GM21619 (cell line): ENCODE measurements around the gene AKR1C2.
"Not testable (repeated sequence)": the region's sequence is repeated elsewhere in the genome, so short reads cannot be mapped to it uniquely, and the experiment has no call there.

ENCODE experiments used
- ATAC-seq: cut with Tn5 transposase; IDR thresholded peaks from one replicate; pipeline ENCODE4 v1.9.1; 2021; ENCODE audit not compliant: unreplicated experiment

AKR1C2 gene

GRCh38 chr10:5003127-5004029 is at the start of gene AKR1C2:
Gene AKR1C2, minus strand, starts transcription at chr10:5003857. Its CDS starts 22 bp downstream, at chr10:5003835.
- ATAC-seq = not testable (repeated sequence)

GRCh38 chr10:5052951-5053500 is 49.4 kb upstream of the AKR1C2 start:
- not testable (repeated sequence) for ATAC-seq

- no peak for ATAC-seq
Observed at GRCh38 chr10:5047912-5048628, 44.4 kb upstream of the AKR1C2 start.

- ATAC-seq = not testable (repeated sequence)
Observed at GRCh38 chr10:5047055-5047454, 43.4 kb upstream of the AKR1C2 start.

- no peak for ATAC-seq
Observed at GRCh38 chr10:5046410-5046809, 42.8 kb upstream of the AKR1C2 start.

GRCh38 chr10:5045095-5045494 is 41.4 kb upstream of the AKR1C2 start:
- ATAC-seq = no peak

- no peak for ATAC-seq
Observed at GRCh38 chr10:5043716-5044115, 40.1 kb upstream of the AKR1C2 start.

GRCh38 chr10:5042922-5043321 is 39.3 kb upstream of the AKR1C2 start:
- ATAC-seq = no peak

GRCh38 chr10:5041471-5042023 is 37.9 kb upstream of the AKR1C2 start:
- ATAC-seq = no peak

GRCh38 chr10:5040781-5041470 is 37.3 kb upstream of the AKR1C2 start:
- no peak for ATAC-seq

GRCh38 chr10:5040010-5040673 is 36.5 kb upstream of the AKR1C2 start:
- no peak for ATAC-seq

GRCh38 chr10:5038733-5039132 is 35.1 kb upstream of the AKR1C2 start:
- ATAC-seq = no peak

GRCh38 chr10:5038101-5038500 is 34.4 kb upstream of the AKR1C2 start:
- ATAC-seq = no peak

GRCh38 chr10:5036511-5036910 is 32.9 kb upstream of the AKR1C2 start:
- no peak for ATAC-seq

- ATAC-seq = no peak
Observed at GRCh38 chr10:5035356-5035755, 31.7 kb upstream of the AKR1C2 start.

GRCh38 chr10:5034588-5034987 is 30.9 kb upstream of the AKR1C2 start:
- no peak for ATAC-seq

GRCh38 chr10:5033061-5033778 is 29.6 kb upstream of the AKR1C2 start:
- no peak for ATAC-seq

- not testable (repeated sequence) for ATAC-seq
Observed at GRCh38 chr10:5032444-5032843, 28.8 kb upstream of the AKR1C2 start.

- ATAC-seq = not testable (repeated sequence)
Observed at GRCh38 chr10:5031588-5031987, 27.9 kb upstream of the AKR1C2 start.

GRCh38 chr10:5030989-5031388 is 27.3 kb upstream of the AKR1C2 start:
- no peak for ATAC-seq
